Hypothalamus (tissue), 51 donors: Measurements from ENCODE around the gene CDK5R2.
A peak's percentile ranks its signal among the peaks of the same experiment; 100 is the strongest.

Experiments
- DNase-seq, 51 donors: peaks; one replicate each; lab custom pipeline; 2025; lab: John Stamatoyannopoulos, UW

CDK5R2 gene

DNA sequence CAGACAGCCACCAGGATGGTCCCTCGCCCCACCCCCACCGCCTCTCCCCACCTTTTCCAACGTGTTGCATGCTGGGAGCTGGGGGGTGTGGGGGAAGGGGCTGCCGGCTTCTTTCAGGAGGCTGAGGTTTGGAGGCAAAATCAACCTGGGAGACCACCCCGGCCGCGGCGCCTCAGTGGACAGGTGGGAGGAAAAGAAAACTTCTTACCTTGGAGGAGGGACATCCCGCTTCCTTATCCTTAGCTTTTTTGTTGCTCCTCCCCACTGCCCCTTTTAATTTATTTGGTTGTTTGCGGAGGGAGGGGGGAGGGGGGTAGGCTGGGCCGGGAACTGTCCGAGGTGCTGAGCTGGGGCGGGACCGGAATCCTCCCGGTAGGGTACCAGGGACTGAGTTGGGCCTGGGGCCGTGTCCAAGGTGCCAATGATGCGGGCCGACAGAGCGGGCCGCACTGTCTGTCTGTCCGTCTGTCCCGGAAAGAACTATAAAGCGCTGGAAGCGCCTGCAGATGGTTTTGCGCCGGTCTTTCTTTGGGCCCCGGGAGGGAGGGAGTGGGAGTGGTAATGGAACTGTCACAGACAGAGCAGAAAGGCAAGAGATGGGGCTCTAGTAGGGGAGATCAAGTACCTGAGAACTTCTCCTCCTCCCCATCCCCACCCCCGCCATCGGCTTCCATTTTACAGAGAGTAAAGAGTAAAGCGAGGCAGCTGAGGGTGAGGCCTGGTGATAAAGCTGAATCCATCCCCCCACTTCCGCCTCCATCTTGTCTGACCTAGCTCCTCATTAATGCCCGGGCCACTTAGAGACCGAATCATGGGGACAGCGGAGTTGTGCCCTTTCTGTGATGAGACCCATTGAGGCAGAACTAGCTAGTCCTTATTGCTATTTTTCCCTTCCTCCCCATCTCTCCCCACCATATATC is 2.4 kb downstream of the CDK5R2 start:
- DNase-seq = peak in 3 of 51 donors; percentile 15 to 24 (median 24)

- DNase-seq = peak in 40 of 51 donors; percentile 5 to 84 (median 56)
Measured at GRCh38 chr2:218962859-218963492, 3.5 kb downstream of the CDK5R2 start.

GRCh38 chr2:218963601-218964000 is 4.1 kb downstream of the CDK5R2 start:
- no peak for DNase-seq

DNA sequence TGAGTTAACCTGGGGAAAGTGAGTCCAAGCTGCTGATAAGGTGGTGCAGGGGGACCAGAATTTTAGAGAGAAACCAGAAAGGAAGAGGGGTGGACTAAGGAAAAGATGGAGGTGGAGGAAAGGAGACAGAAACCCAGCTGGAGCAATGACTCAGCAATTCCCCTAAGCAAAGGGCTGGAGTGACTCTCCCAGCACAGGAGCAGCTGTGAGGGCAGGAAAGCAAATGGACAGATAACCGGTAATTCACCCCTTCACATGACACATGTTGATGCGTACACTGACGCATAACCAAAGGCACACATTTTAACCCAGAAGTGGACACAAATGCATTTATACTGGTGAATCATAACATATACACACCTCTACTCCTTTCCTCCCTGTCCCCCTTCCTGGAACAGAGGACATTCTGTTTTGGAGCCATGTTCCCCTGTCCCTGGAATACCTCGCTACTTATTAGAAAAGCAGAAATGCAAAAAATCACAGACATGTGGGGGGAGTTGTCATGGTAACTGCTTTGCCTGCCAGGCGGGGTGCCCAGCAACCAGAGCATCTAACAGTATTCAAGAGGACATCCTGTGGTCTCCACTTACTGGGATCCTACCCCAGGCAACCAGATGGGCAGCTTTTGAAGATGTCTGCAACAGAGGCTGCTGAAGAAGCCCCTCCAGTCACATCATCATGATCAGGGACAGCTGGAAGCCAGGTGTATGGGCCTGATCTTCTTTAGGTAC is 4.7 kb downstream of the CDK5R2 start:
- peak in 5 of 51 donors; percentile 15 to 51 (median 34) for DNase-seq

DNA sequence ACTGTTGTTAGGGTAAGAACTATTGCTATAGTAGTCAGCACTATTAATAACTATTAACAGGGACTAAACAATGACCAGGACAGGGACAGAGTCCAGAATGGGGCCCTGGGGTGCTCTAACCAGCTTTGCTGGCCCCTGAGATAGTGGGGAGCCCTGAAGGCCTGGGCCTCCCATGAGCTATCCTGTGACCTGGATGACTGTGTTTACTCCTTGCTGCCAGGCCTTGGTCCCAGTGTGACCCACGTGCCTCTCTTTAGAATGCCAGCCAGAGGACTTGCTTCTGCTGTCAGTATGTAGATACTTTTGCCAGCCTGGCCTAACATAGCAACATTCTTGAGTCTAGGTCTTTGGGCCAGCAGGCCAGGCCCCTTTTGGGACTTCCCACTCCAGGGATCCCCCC is 11.4 kb downstream of the CDK5R2 start:
- no peak for DNase-seq

DNA sequence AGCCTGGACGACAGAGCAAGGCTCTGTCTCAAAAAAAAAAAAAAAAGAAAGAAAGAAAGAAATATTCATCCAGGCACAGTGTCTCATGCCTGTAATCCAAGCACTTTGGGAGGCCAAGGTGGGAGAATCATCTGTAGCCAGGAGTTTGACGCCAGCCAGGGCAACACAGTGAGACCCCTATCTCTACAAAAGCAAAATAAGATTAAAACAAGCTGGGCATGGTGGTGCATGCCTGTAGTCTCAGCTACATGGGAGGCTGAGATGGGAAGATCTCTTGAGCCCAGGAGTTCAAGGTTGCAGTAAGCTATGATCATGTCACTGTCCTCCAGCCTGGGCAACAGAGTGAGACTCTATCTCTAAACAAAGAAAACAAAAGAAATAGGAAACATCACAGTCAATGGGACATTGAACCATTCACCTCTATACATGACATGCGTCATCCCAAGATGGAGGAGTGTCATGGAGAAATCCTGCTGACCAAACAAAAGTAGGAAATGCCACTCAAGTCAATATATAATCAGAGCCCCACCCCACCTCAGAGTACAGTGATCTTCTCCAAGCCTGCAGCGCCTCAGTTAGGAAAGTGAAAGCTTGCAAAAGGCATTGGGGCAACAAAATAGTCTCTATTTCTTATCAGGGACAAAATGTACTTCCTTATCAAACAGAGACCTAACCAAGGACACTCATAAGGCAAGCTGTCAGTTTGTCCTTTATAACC is 15.8 kb downstream of the CDK5R2 start:
- DNase-seq = no peak

- peak in 46 of 51 donors; percentile 3 to 80 (median 55) for DNase-seq
Measured at GRCh38 chr2:218979846-218980734, 20.6 kb downstream of the CDK5R2 start.

- DNase-seq = no peak
Measured at GRCh38 chr2:218980735-218981389, 21.4 kb downstream of the CDK5R2 start.

DNA sequence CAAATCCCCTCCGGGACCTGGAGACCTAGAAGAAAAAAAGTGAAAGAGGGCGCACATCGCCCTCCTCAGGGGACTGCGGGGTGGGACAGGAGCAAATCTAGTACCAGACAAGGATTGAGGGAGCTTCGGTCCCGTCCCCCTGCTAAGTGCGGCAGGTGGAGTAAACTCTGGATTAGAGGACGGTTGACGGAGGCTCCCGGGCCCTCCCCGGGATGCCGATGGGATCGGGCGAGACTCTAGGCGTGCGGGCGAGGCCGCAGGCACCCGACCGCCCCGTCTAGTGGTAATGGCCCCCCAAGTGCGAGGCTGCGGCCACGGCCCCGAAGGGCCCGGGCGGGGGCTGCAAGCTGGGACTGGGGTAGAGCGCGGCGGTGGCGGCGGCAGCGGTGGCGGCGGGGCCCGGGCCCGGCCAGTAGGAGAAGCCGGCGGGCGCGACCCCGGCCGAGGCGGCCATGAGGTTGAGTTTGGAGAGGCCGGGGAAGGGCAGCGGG is 22.0 kb downstream of the CDK5R2 start:
- DNase-seq = no peak

- no peak for DNase-seq
Measured at GRCh38 chr2:218981881-218982585, 22.6 kb downstream of the CDK5R2 start.

GRCh38 chr2:218982586-218983262 is 23.3 kb downstream of the CDK5R2 start:
- DNase-seq = no peak

DNA sequence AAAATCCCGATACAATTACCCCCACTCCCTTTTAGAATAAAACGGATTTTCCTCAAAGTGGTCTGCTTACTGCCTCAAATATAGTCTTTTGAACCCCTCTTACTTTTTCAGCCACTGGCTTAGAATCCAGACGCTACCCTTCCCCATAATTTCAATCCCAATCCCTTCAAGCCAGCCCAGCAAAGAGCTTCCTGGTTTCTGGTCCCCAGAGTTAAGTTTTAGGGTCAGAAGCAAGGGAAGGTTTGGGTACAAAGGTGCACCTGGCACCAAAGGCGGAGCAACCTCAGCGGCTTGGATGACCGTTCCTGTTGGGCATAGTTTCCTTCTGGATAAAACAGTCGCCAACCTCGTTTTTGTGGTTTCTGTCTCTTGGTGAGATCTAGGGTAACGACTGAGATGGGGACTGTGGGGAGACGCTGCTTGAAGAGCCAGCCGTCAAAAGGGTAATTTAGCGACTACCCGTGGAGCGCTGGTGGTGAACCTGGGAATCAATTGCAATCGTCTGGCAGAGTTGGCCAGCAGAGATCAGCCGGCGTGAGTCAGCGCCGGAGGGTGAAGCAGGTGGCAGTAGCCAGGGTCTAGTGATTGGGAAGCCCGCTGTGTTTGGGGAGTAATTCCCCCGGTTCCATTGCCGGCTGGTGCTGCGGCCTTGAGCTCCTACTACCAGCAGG is 23.9 kb downstream of the CDK5R2 start:
- DNase-seq = no peak

GRCh38 chr2:218983934-218984238 is 24.4 kb downstream of the CDK5R2 start:
- no peak for DNase-seq

- no peak for DNase-seq
Measured at GRCh38 chr2:218984239-218985020, 25.0 kb downstream of the CDK5R2 start.

DNA sequence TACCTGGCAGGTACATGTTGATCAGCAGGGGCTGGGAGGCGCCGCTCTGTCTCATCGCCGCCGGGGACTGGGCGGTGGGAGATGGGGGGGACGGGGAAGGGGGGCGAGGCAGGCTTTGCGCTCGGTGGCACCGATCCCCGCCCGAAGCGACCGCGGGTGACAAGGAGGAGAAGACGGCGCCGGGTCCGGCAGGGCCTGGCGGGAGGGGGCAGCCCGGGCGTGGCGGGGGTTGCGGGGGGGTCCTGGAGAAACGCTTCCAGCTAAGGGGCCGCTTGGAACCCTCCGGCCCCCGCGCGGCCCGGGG is 25.5 kb downstream of the CDK5R2 start, which contains the start of gene FEV:
Gene FEV, minus strand, starts transcription at position 164 of the 304 bp plus-strand sequence. Its CDS starts 109 bp downstream, at position 55.
- no peak for DNase-seq

GRCh38 chr2:218985325-218986091 is 26.0 kb downstream of the CDK5R2 start:
- no peak for DNase-seq
